Endothelial cell of umbilical vein (primary cell): ENCODE measurements around the gene SLC25A48. TPM values are rescaled to one million over a fixed set of nuclear protein-coding genes. Genes with fewer than 3 reads are reported as not detected.

Source experiments
- BruUV-seq: library from RNA; stranded (reverse); fragments of 400-500 nt; replicated peaks from 2 replicates; lab custom pipeline; 2021; lab: Mats Ljungman, UMichigan
- CTCF ChIA-PET: fragments of 300-600, 350-600 bp; sonication (Branson Sonifier 250); formaldehyde crosslinking; loops from one replicate; lab custom pipeline; 2021; ENCODE audit warnings: antibody characterized with exemption, inconsistent platforms; lab: Charles Lee
- POLR2A ChIA-PET: fragments of 300-600, 350-600 bp; sonication (Branson Sonifier 250); formaldehyde crosslinking; loops from one replicate; lab custom pipeline; 2021; ENCODE audit warnings: antibody characterized with exemption, inconsistent platforms; lab: Charles Lee
- DNase-seq: peaks from one replicate; pipeline ENCODE4 v3.0.0-alpha.2; 2011; ENCODE audit warnings: low read depth, low spot score
- FAIRE-seq: peaks from 2 replicates; lab custom pipeline; 2011; peaks lifted over from hg19 to GRCh38; lab: Jason Lieb, UNC
- H2AFZ ChIP-seq: 2 replicates; pipeline ENCODE4 v1.6.0; 2012; ENCODE audit warnings: low read depth, low read length, control low read depth, inconsistent platforms
- H3K27ac ChIP-seq: 2 replicates; pipeline ENCODE4 v1.5.1; 2011; ENCODE audit warnings: low read depth, mild to moderate bottlenecking, control low read depth, low read length, moderate library complexity; ENCODE audit not compliant: insufficient read depth
- H3K27me3 ChIP-seq, 2 experiments: 2 replicates each; pipeline versions ENCODE4 v1.6.0 to v1.6.1; 2011; ENCODE audit warnings: low read length in 2 of 2, mixed read lengths in 1 of 2; ENCODE audit not compliant: control insufficient read depth in 2 of 2, insufficient read depth in 2 of 2
- H3K36me3 ChIP-seq, 2 experiments: 2 replicates in 1 of 2; 3 replicates in 1 of 2; pipeline ENCODE4 v1.5.1; 2011; ENCODE audit warnings: low read length in 2 of 2, mild to moderate bottlenecking in 1 of 2, moderate library complexity in 1 of 2; ENCODE audit not compliant: control insufficient read depth in 2 of 2, insufficient read depth in 2 of 2; ENCODE audit errors: extremely low read depth in 1 of 2
- H3K4me1 ChIP-seq: 3 replicates; pipeline ENCODE4 v1.5.1; 2011; ENCODE audit warnings: mild to moderate bottlenecking, low read length; ENCODE audit not compliant: control insufficient read depth, insufficient read depth; ENCODE audit errors: extremely low read depth
- H3K4me2 ChIP-seq: 2 replicates; pipeline ENCODE4 v1.6.1; 2011; ENCODE audit warnings: low read length, control low read depth, mixed read lengths; ENCODE audit not compliant: insufficient read depth
- H3K4me3 ChIP-seq, 3 experiments: fragments of 200-600 bp in 1 of 3; sonication (generic), shearing (Covaris generic) in 1 of 3; replicated peaks in 1 of 3; 2 replicates each; pipeline ENCODE4 v1.5.1; 2011 to 2016; ENCODE audit warnings: control low read depth in 3 of 3, low read length in 3 of 3, mild to moderate bottlenecking in 2 of 3, inconsistent platforms in 1 of 3, low read depth in 1 of 3, moderate library complexity in 1 of 3; ENCODE audit not compliant: insufficient read depth in 1 of 3
- H3K79me2 ChIP-seq: 2 replicates; pipeline ENCODE4 v1.6.0; 2012; ENCODE audit warnings: low read length, inconsistent platforms; ENCODE audit not compliant: control insufficient read depth, insufficient read depth
- H3K9ac ChIP-seq: replicated peaks from 2 replicates; pipeline ENCODE3; 2011; ENCODE audit warnings: low read length, control low read depth; ENCODE audit not compliant: insufficient read depth; ENCODE audit errors: extremely low read depth
- H3K9me1 ChIP-seq: replicated peaks from 3 replicates; pipeline ENCODE4 v1.6.0; 2011; ENCODE audit warnings: mild to moderate bottlenecking, low read length; ENCODE audit not compliant: control insufficient read depth, insufficient read depth; ENCODE audit errors: extremely low read depth
- H3K9me3 ChIP-seq: replicated peaks from 2 replicates; pipeline ENCODE4 v1.5.1; 2012; ENCODE audit warnings: low read length, inconsistent platforms; ENCODE audit not compliant: control insufficient read depth, insufficient read depth
- H4K20me1 ChIP-seq: replicated peaks from 2 replicates; pipeline ENCODE3; 2011; ENCODE audit warnings: mild to moderate bottlenecking, low read length; ENCODE audit not compliant: control insufficient read depth, insufficient read depth; ENCODE audit errors: extremely low read depth
- EZH2 ChIP-seq: IDR thresholded peaks from 2 replicates; pipeline ENCODE4 v1.6.1; 2012; ENCODE audit warnings: borderline replicate concordance, low read depth, mild to moderate bottlenecking, moderate library complexity, low read length, inconsistent platforms; ENCODE audit not compliant: severe bottlenecking
- FOS ChIP-seq: IDR thresholded peaks from 2 replicates; pipeline ENCODE4 v1.6.1; 2011; ENCODE audit warnings: mild to moderate bottlenecking, low read length, moderate library complexity, borderline replicate concordance; ENCODE audit not compliant: insufficient read depth
- GATA2 ChIP-seq: IDR thresholded peaks from 2 replicates; pipeline ENCODE4 v1.7.0; 2011; ENCODE audit warnings: low read depth, mild to moderate bottlenecking, moderate library complexity, mixed read lengths, low read length; ENCODE audit not compliant: insufficient read length, insufficient read depth
- JUN ChIP-seq: IDR thresholded peaks from 2 replicates; pipeline ENCODE4 v1.6.1; 2011; ENCODE audit warnings: borderline replicate concordance, low read depth; ENCODE audit not compliant: insufficient read length, insufficient read depth
- MYC ChIP-seq: IDR thresholded peaks from one replicate; pipeline ENCODE4 v1.6.1; 2011; ENCODE audit warnings: mild to moderate bottlenecking, low read depth, low read length
- POLR2A ChIP-seq: IDR thresholded peaks from 2 replicates; pipeline ENCODE4 v1.6.1; 2012; ENCODE audit warnings: low read depth, mild to moderate bottlenecking, control low read depth, low read length
- POLR2AphosphoS5 ChIP-seq: IDR thresholded peaks from 2 replicates; pipeline ENCODE4 v1.6.1; 2012; ENCODE audit warnings: low read depth, mild to moderate bottlenecking, control low read depth, low read length, moderate library complexity; ENCODE audit not compliant: insufficient read depth
- dilution Hi-C: fragments of 300-500 bp; cut with MboI; formaldehyde crosslinking; loops from one replicate; pipeline ENCODE4 v1.15.0; 2019; ENCODE audit warnings: low sequenced_read_pairs; ENCODE audit not compliant: extremely low pct_ligation_motif_present
- intact Hi-C: fragments of 100-400 bp; cut with micrococcal nuclease; formaldehyde crosslinking; loops from one replicate; pipeline ENCODE4 v1.10.0; 2022
- polyA plus RNA-seq, 4 experiments: library from polyadenylated mRNA; depleted of rRNA in 3 of 4; stranded (reverse) in 3 of 4; unstranded in 1 of 4; fragments of >200 nt; gene quantifications; 2 replicates each; pipeline versions ENCODE4 v1.2.1 to v1.2.3, GENCODE V29; 2011 to 2012; ENCODE audit warnings: missing spikeins in 1 of 4
- total RNA-seq: library from RNA; stranded (reverse); gene quantifications from 2 replicates; pipeline ENCODE4 v1.2.3, GENCODE V29; 2021

Gene SLC25A48
- total and polyA plus RNA-seq, 2 donors (not counting 3 experiments of a cell fraction or from before 2014, with no cell fraction given) = not detected

DNA sequence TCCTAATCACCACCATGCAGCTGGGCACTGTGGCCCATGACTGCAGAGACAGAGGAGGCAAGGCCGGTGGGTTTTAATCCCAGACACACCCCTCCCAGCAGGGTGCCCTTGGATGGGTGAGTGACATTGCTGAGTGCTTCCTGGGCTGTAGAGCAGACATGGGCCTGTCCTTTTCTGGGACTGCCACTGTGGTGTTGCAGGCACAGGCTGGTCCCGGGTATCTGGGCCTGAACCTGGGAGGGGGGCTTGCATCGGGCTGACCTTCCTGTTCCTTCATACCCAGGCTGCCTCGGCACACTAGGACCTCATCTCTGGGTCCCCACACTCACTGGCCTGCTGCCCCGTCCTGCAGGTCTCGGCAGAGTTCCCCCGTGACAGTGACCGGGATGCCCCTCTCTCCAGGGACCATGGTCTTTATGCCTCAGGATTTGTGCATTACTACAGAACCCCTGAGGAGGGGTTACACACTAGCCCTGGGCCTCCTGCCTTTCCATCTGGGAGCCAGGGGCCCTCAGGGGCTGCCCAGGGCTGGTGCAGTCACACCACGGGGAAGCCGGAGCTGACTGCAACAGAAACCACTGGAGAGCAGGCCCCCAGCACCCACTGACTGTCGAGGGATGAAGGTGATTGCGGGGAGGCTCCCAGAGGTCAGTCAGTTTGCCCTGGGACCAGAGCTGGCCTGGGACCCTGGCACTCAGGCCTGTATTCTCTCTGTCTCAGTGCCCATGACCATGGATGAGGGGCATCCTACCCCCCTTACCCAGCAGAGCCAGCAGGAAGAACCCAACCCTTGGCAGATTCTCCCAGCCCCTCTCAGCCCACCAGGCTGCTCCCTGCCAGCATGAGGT lies 8.9 kb upstream of the SLC25A48 start:
- no peaks in the 10 kb centered on the region for H3K27me3 ChIP-seq
- H3K9me1 ChIP-seq = no peaks in the 10 kb centered on the region
- no peaks in the 10 kb centered on the region for H4K20me1 ChIP-seq
- no peak overlapping the region for H3K27ac ChIP-seq
- dilution Hi-C loops = loop anchor here (25.0 kb wide), 2 partner anchors 88 to 238 kb away; partner anchors contain the start of gene CXCL14
- FAIRE-seq (no peak), DNase-seq (no peak)
- H3K79me2 ChIP-seq = no peaks in the 10 kb centered on the region
- no peaks in the 10 kb centered on the region for H3K4me1 ChIP-seq
- no peak overlapping the region for H3K4me3 ChIP-seq
- no peak overlapping the region for H2AFZ ChIP-seq
- ChIA-PET POLR2A (no interaction called here), CTCF (interaction anchor here (0.8 to 2.4 kb wide), 4 partner anchors 260 to 360 kb away, joined by 4 to 12 read pairs (median 4); no protein-coding TSS in a partner anchor)
- no peak overlapping the region for H3K4me2 ChIP-seq
- no peaks in the 10 kb centered on the region for H3K36me3 ChIP-seq
- no peak overlapping the region for H3K9ac ChIP-seq
- no TSS peak for BruUV-seq
- intact Hi-C loops = no loop called here
- H3K9me3 ChIP-seq = no peaks in the 10 kb centered on the region
- no peak for TF ChIP-seq MYC
- TF ChIP-seq POLR2AphosphoS5 = no peak
- no peak for TF ChIP-seq EZH2
- no peak for TF ChIP-seq FOS
- TF ChIP-seq GATA2 = no peak
- no peak for TF ChIP-seq JUN
- no peak for TF ChIP-seq POLR2A
